GM12872 (cell line): Measurements from ENCODE around the gene ZNF354C.

Experiments
- TF ChIP-seq, protein P1 (sequence below): IDR thresholded peaks from 3 replicates; pipeline ENCODE4 v1.5.1; 2011; ENCODE audit warnings: low read depth, mild to moderate bottlenecking, low read length, moderate library complexity; ENCODE audit not compliant: insufficient read depth

Gene ZNF354C

GRCh38 chr5:179125789-179126505 lies 65.8 kb downstream of the ZNF354C start:
- TF ChIP-seq, protein P1, sequence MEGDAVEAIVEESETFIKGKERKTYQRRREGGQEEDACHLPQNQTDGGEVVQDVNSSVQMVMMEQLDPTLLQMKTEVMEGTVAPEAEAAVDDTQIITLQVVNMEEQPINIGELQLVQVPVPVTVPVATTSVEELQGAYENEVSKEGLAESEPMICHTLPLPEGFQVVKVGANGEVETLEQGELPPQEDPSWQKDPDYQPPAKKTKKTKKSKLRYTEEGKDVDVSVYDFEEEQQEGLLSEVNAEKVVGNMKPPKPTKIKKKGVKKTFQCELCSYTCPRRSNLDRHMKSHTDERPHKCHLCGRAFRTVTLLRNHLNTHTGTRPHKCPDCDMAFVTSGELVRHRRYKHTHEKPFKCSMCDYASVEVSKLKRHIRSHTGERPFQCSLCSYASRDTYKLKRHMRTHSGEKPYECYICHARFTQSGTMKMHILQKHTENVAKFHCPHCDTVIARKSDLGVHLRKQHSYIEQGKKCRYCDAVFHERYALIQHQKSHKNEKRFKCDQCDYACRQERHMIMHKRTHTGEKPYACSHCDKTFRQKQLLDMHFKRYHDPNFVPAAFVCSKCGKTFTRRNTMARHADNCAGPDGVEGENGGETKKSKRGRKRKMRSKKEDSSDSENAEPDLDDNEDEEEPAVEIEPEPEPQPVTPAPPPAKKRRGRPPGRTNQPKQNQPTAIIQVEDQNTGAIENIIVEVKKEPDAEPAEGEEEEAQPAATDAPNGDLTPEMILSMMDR, result no peak

GRCh38 chr5:179126506-179126991 lies 66.4 kb downstream of the ZNF354C start:
- TF ChIP-seq, protein P1, result no peak

DNA sequence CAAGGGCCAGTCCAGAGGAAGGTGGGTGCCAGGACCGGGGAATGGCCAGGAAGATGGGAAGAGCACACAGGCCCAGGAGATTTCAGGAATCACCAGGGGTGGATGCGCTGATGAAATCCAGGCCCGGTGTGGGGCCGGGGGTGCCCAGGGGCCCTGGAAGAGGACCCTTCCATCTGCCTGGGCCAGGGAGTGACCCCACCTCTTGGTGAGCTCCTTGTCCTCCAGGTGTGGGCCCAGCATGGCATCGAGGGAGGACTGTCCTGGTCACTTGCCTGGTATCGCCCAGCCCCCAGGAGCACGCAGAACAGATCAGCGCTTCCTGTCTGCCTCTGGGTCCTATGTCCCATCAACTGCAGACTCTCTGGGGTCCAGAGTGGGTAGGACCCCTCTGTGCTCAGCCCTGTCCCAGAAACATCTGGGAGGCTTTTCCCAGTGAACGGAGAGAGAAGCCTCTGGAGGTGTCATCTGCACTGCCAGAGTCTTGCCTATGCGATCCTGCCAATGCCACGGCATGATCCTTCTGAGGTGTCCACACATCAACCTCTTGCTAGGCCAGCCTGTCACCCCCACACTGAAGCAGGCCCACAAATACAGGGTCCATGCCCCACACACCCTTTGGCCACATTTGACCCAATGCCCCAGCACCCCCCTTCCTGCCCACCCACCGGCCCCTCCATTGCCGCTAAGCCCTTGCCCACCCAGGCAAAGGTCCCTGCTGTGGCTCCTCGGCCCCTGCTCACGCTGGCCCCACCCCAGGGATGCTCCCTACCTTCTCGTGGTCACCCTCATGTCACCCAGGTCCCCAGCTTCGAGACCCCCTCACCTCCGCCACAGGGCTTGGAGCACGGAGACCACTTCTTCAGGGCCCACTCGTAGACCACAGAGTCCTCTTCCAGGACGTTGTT lies 67.2 kb downstream of the ZNF354C start:
- TF ChIP-seq, protein P1, result no peak

DNA sequence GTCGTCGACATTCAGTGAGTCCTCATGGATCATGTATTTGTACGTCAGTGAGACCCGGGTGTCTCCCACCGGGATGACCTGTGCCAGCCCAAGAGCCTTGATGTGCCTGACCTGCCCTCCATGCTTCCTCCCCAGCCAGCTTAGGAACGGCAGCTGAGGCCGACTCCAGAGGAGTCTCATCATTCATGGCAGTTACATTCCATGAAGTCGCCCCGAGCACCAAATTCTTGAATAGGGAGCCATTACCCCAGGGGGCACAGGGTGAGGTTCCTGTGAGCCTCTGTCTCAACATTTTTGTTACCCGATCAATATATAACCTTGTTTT lies 67.8 kb downstream of the ZNF354C start:
- TF ChIP-seq, protein P1, result no peak

GRCh38 chr5:179128976-179129375 lies 68.8 kb downstream of the ZNF354C start:
- TF ChIP-seq, protein P1, result no peak

GRCh38 chr5:179129607-179130071 lies 69.5 kb downstream of the ZNF354C start:
- TF ChIP-seq, protein P1, result no peak

DNA sequence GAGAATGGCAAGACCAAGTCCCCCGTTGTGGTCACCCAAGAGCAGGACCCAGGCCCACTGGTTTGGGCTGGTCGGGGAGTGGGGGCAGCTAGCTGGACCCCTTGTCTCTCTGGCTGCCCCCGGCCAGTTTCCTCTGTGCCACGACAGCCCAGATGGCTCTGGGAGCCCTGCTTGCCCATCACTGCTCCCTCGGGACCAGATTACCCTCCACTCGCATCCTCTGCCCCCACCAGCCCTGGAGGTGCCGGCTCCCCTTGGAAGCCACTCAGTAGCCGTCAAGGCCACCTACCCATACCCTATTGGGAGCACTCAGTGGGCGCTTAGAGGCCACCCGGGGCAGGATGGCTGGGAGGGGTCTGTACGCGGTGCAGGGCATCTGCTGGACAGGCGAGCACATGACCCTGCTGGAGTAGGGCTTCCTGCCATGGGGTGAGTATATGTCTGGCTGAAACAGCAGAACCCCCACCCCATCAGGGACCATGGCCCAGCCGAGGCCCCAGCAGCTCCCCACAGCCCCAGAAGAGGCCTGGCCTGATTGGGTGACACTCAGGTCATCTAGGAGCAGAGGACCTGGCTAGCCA lies 70.0 kb downstream of the ZNF354C start:
- TF ChIP-seq, protein P1, result no peak
